Omental fat pad (tissue), 4 donors: Measurements from ENCODE around the gene TMEM61. TPM values are rescaled to one million over a fixed set of nuclear protein-coding genes. Genes with fewer than 3 reads are reported as not detected.

Source experiments
- ATAC-seq: fragments of 150-250 bp; one replicate; pipeline ENCODE4 v1.9.1; 2016; ENCODE audit warnings: mild to moderate bottlenecking, moderate library complexity; ENCODE audit not compliant: low FRiP score
- DNase-seq: peaks from one replicate; pipeline ENCODE4 v3.0.0-alpha.2; 2019; ENCODE audit warnings: low spot score
- total RNA-seq, 4 donors: library from RNA; depleted of rRNA; stranded (reverse); fragments of >200 nt; gene quantifications; one replicate each; pipeline ENCODE4 v1.1.0, GENCODE V29; 2016
- TF ChIP-seq, protein P1 (sequence below), 3 donors: fragments of 450-650 bp; IDR thresholded peaks; one replicate each; pipeline ENCODE4 v1.5.1; 2016 to 2017; ENCODE audit warnings: antibody characterized with exemption in 3 of 3, mild to moderate bottlenecking in 3 of 3, moderate library complexity in 2 of 3

Gene TMEM61
- total RNA-seq, 4 donors from 2014 or later: not detected

DNA sequence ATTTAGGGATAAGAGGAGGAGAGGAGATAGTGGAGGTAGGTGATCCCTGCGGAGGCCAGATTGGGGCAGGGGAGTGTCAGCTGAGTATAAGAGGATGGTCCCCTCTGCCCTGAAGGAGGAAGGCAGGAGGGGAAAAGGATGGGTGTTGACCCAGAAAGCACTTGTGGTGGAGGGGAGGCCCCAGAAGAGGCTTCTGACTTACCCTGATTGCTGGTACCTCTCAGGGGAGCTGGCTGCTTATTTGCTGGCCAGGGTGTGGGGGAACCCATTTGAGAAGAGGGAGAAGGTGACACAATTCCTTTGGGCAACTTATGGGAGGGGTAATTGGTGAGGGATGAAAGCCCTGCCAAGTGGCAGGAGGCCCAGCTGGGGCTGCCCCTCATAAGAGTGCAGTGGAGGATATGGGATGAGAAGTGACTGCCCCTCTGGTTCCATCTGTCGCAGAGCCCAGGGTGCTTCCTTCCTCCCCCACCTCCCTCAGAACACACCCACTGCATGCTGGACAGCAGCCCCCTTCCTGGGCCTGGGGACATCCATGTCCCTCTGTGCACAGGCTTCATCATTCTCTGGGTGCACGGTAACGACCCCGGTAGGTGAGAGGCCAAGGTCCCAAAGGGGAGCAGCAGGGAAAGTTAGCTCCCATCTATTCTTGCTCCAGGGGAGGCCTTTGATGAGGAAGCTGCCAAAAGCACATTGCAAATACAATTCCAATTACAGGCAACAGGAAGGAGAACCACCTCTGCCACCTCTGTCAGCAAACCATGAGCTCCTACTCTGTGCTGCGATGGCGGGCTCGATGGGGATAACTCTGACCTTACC is 57.5 kb downstream of the TMEM61 start:
- DNase-seq (no peak), ATAC-seq (no peak)
- TF ChIP-seq, protein P1, sequence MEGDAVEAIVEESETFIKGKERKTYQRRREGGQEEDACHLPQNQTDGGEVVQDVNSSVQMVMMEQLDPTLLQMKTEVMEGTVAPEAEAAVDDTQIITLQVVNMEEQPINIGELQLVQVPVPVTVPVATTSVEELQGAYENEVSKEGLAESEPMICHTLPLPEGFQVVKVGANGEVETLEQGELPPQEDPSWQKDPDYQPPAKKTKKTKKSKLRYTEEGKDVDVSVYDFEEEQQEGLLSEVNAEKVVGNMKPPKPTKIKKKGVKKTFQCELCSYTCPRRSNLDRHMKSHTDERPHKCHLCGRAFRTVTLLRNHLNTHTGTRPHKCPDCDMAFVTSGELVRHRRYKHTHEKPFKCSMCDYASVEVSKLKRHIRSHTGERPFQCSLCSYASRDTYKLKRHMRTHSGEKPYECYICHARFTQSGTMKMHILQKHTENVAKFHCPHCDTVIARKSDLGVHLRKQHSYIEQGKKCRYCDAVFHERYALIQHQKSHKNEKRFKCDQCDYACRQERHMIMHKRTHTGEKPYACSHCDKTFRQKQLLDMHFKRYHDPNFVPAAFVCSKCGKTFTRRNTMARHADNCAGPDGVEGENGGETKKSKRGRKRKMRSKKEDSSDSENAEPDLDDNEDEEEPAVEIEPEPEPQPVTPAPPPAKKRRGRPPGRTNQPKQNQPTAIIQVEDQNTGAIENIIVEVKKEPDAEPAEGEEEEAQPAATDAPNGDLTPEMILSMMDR (IDR thresholded peaks at IDR 0.05): no peak

DNA sequence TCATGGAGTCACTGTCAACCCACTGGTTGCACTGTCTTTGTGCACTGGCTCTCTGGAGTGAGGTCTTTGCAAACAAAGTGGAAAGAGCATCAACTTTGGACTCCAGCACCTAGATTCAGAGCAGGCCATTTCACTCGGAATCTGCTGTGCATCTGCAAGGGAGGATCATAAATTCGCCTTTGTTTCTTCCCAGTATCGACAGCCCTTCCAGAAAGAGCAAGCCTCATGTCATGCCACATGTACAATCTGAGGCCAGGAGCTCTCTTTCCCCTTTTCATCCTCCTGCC is 58.1 kb downstream of the TMEM61 start:
- no peak for ATAC-seq
- no peak for DNase-seq
- TF ChIP-seq, protein P1 (IDR thresholded peaks at IDR 0.05): no peak

DNA sequence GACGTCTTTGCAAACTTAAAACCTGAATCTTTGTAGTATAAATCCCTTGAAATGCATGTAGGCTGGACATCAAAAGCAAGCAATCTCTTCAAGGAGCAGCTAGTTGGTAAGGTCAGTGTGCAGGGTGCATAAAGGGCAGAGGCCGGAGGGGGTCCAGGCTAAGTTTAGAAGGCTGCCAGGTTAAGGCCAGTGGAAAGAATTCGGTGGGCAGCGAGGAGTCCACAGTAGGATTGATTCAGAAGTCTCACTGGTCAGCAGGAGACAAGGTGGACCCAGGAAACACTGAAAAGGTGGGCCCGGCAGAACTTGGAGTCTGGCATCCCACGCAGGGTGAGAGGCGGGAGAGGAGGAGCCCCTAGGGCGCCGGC is 58.5 kb downstream of the TMEM61 start:
- TF ChIP-seq, protein P1 (IDR thresholded peaks at IDR 0.05): no peak
- ATAC-seq (no peak), DNase-seq (no peak)

DNA sequence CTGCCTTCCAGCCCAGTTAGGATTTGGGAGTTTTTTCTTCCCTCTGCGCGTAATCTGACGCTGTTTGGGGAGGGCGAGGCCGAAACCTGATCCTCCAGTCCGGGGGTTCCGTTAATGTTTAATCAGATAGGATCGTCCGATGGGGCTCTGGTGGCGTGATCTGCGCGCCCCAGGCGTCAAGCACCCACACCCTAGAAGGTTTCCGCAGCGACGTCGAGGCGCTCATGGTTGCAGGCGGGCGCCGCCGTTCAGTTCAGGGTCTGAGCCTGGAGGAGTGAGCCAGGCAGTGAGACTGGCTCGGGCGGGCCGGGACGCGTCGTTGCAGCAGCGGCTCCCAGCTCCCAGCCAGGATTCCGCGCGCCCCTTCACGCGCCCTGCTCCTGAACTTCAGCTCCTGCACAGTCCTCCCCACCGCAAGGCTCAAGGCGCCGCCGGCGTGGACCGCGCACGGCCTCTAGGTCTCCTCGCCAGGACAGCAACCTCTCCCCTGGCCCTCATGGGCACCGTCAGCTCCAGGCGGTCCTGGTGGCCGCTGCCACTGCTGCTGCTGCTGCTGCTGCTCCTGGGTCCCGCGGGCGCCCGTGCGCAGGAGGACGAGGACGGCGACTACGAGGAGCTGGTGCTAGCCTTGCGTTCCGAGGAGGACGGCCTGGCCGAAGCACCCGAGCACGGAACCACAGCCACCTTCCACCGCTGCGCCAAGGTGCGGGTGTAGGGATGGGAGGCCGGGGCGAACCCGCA is 59.1 kb downstream of the TMEM61 start, which contains the start of gene PCSK9:
PCSK9 (plus strand) TSS at position 207 of the 741 bp plus-strand sequence; CDS start at position 497, 290 bp downstream.
- TF ChIP-seq, protein P1 (IDR thresholded peaks at IDR 0.05): no peak
- no peak for DNase-seq
- ATAC-seq: peak; percentile 35

DNA sequence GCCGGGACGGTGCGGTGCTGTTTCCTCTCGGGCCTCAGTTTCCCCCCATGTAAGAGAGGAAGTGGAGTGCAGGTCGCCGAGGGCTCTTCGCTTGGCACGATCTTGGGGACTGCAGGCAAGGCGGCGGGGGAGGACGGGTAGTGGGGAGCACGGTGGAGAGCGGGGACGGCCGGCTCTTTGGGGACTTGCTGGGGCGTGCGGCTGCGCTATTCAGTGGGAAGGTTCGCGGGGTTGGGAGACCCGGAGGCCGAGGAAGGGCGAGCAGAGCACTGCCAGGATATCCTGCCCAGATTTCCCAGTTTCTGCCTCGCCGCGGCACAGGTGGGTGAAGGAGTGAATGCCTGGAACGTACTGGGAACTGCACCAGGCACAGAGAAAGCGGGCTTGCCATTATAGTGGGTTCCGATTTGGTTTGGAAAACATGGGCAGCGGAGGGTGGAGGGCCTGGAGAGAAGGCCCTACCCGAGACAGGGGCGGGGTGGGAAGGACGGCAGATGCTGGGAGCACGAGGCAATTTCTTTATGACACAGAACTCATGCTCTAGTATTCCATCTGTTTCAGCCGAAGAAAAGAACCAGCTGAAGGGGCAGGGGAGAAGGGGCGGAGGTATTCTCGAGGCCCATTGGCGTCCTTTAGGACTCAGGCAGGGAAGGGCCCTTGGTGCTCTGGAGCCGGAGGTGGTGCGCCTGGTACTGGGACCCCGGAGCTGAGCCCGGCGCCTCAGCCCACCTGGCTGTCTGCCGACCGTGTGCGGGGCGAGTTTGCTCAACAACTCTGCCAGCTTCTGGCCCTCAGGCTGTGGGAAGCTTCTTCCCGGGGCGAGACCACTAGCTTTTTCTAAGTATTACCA is 59.9 kb downstream of the TMEM61 start:
- DNase-seq (no peak), ATAC-seq (peak; percentile 28)
- TF ChIP-seq, protein P1 (IDR thresholded peaks at IDR 0.05): no peak

DNA sequence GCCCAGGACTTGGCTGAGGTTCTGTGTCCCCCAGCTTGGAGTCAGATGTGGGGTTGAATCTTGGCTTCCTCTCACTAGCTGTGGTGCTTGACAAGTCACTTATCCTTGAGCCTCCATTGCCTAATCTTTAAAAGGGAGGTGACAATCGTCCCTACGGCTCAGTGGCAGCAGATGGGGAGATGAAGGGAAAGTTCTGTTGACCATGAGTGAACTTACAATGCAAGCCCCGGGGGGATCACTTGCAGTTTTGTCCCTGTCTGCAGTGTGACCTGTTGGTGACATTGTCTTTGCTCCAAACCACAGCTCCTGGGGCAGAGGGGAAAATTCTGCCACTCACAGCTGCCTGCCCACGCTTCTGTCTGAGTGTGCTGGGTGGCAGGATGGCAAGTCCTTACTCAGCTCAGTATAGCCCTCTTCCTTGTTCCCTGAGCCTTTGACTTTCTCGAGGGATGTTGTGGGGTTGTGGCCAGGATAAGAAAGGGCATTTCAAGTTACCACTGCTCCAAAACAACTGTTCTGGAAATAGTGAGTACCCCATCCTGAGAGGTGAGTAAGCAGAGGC is 60.6 kb downstream of the TMEM61 start:
- TF ChIP-seq, protein P1 (IDR thresholded peaks at IDR 0.05): no peak
- DNase-seq: no peak

More for the DNA sequence above, 60.6 kb downstream of the TMEM61 start:
- ATAC-seq: no peak
